ENCODE results near the gene SBF2. TPM values are rescaled to one million over a fixed set of nuclear protein-coding genes. Genes with fewer than 3 reads are reported as not detected.

Gene SBF2
- total and polyA plus RNA-seq, 10 donors, result 3.6 to 70.9 (median 57.1) TPM

DNA sequence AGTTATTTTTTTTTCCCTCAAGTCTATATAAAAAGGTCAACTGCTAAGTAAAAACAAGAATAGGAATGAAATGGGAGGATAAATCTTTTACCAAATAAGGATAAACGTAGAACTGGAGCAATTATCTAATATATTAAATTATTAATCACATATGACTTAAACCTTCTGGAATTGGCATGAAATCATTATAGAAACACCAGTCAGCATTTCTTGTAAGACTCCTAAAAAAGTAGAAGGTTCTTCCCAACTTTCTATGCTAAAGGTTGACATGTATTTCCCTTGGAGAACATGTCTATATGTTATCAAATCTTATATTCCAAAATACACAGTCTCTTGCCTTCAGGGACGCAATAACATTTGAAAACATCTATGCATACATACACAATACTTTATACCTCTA is 143.2 kb downstream of the SBF2 start:
- peaks cover 0 to 10% (median 6%) of the 10 kb centered on the region in 8 donors for H3K9me3 ChIP-seq
- no peak for TF ChIP-seq POLR2A (IDR thresholded peaks at IDR 0.05)
- no peak for TF ChIP-seq CTCF (IDR thresholded peaks at IDR 0.05 in 8 of 11, conservative IDR thresholded peaks at IDR 0.05 in 3 of 11)
- TF ChIP-seq POLR2AphosphoS5 (IDR thresholded peaks at IDR 0.05), result no peak
- H3K36me3 ChIP-seq, result no peaks in the 10 kb centered on the region
- WGBS, 5 donors, result 89 to 96% (median 94%) methylated on average over 2 of the region's 2 CpGs
- H3K27me3 ChIP-seq (replicated peaks in 1 of 7), result no peaks in the 10 kb centered on the region
- intact Hi-C loops (cut with DNase I; ENCODE audit: low total_unique reads), result no loop called here
- no peak overlapping the region for H3K4me3 ChIP-seq
- no peak overlapping the region for H3K27ac ChIP-seq
- no peaks in the 10 kb centered on the region for H3K4me1 ChIP-seq
- no peak for DNase-seq

GRCh38 chr11:10149553-10149952 is 144.5 kb downstream of the SBF2 start:
- Histone ChIP-seq H3K4me3 (no peak overlapping the region), H3K36me3 (no peaks in the 10 kb centered on the region), H3K9me3 (peaks cover 0 to 10% (median 6%) of the 10 kb centered on the region in 8 donors), H3K27me3 (replicated peaks in 1 of 7) (no peaks in the 10 kb centered on the region), H3K27ac (no peak overlapping the region), H3K4me1 (no peaks in the 10 kb centered on the region)
- intact Hi-C loops (cut with DNase I; ENCODE audit: low total_unique reads), result no loop called here
- no peak for DNase-seq
- TF ChIP-seq POLR2A (IDR thresholded peaks at IDR 0.05), result no peak
- no peak for TF ChIP-seq POLR2AphosphoS5 (IDR thresholded peaks at IDR 0.05)
- TF ChIP-seq CTCF (IDR thresholded peaks at IDR 0.05 in 8 of 11, conservative IDR thresholded peaks at IDR 0.05 in 3 of 11), result no peak

DNA sequence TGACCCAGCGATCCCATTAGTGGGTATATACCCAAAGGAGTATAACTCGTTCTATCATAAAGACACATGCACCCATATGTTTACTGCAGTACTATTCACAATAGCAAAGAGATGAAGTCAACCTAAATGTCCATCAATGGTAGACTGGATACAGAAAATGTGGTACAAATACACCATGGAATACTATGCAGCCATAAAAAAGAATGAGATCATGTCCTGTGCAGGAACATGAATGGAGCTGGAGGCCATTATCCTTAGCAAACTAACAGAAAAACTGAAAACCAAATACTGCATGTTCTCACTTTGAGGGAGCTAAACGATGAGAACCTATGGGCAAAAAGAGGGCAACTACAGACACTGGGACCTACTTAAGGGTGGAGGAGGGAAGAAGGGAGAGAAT is 146.8 kb downstream of the SBF2 start:
- 93 to 97% (median 96%) methylated on average over 3 of the region's 3 CpGs for WGBS, 5 donors
- no peak for DNase-seq
- intact Hi-C loops (cut with DNase I; ENCODE audit: low total_unique reads), result no loop called here

GRCh38 chr11:10144954-10145353 is 149.1 kb downstream of the SBF2 start:
- no peaks in the 10 kb centered on the region for H3K27me3 ChIP-seq (replicated peaks in 1 of 7)
- no peaks in the 10 kb centered on the region for H3K4me1 ChIP-seq
- intact Hi-C loops (cut with DNase I; ENCODE audit: low total_unique reads), result no loop called here
- DNase-seq, result no peak
- no peak overlapping the region for H3K27ac ChIP-seq
- TF ChIP-seq CTCF (IDR thresholded peaks at IDR 0.05 in 8 of 11, conservative IDR thresholded peaks at IDR 0.05 in 3 of 11) (no peak), POLR2AphosphoS5 (IDR thresholded peaks at IDR 0.05) (no peak), POLR2A (IDR thresholded peaks at IDR 0.05) (no peak)
- 88 to 94% (median 90%) methylated on average over 4 of the region's 4 CpGs for WGBS, 5 donors
- no peaks in the 10 kb centered on the region for H3K36me3 ChIP-seq
- H3K4me3 ChIP-seq, result no peak overlapping the region
- H3K9me3 ChIP-seq, result peaks cover 0 to 10% (median 6%) of the 10 kb centered on the region in 8 donors

More for the DNA sequence above, 146.8 kb downstream of the SBF2 start:
- Histone ChIP-seq H3K27ac (no peak overlapping the region), H3K9me3 (peaks cover 0 to 10% (median 6%) of the 10 kb centered on the region in 8 donors), H3K36me3 (no peaks in the 10 kb centered on the region), H3K4me1 (no peaks in the 10 kb centered on the region), H3K27me3 (replicated peaks in 1 of 7) (no peaks in the 10 kb centered on the region), H3K4me3 (no peak overlapping the region)
- TF ChIP-seq POLR2A (IDR thresholded peaks at IDR 0.05) (no peak), CTCF (IDR thresholded peaks at IDR 0.05 in 8 of 11, conservative IDR thresholded peaks at IDR 0.05 in 3 of 11) (no peak), POLR2AphosphoS5 (IDR thresholded peaks at IDR 0.05) (no peak)

All from spleen (tissue), 11 donors.